ENCODE results near the gene NLE1.

NLE1 gene

DNA sequence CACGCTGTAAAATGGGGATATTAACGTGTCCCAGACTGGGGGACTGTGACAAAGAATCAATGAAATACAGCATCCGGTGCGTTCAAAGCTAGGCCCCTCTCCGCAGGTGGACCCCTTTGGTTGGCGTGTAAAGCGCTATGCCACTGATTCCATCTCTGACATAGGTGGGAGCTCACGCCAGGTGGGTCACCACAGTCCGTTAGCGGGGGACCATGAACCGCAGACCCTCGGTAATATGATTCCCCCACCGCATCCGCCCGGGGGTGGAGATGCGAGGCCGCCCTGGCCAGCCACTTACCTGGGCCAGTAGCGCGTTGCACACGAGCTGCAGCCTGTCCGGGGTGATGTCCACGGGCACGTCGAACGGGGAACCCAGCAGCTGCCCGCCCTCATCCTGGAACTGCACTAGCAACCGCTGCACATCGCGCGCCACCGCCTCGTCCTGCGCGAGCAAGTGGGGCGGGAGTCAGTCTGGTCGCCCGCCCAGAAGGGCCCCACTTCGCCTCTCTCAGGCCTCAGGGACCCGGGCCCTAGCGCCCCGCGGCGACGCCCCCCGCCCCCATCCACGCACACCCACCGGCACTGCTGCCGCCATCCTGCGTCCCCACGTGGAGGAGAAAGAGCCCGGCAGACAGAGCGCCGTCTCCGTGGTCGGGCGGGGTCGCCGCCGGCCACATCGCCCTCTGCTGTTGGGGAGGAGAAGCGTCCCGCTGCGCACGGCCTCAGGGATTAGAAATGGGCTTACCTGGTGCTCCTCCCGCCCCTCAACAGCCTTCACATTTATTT lies at the start of gene NLE1:
TSS of gene NLE1 (minus strand) at position 623 of the 786 bp plus-strand sequence. CDS start at position 595, 28 bp downstream.
- TF ChIP-seq CTCF (IDR thresholded peaks at IDR 0.05; ENCODE audit: low read depth, low read length) (peak; percentile 82), POLR2A (IDR thresholded peaks at IDR 0.05; ENCODE audit: extremely low read depth, insufficient read length) (peak; percentile 63), MYC (IDR thresholded peaks at IDR 0.05; ENCODE audit: low read depth, low read length) (peak; percentile 99)
- TF ChIP-seq, protein P1, sequence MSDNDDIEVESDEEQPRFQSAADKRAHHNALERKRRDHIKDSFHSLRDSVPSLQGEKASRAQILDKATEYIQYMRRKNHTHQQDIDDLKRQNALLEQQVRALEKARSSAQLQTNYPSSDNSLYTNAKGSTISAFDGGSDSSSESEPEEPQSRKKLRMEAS (IDR thresholded peaks at IDR 0.05; ENCODE audit: low read depth, low read length), result peak; percentile 96
- peak; percentile 91 for DNase-seq (ENCODE audit: low read depth)
- H3K4me3 ChIP-seq (ENCODE audit: low read depth, low read length), result peak within 1 kb of the TSS; percentile 87

- TF ChIP-seq POLR2A (IDR thresholded peaks at IDR 0.05; ENCODE audit: extremely low read depth, insufficient read length) (no peak), MYC (IDR thresholded peaks at IDR 0.05; ENCODE audit: low read depth, low read length) (no peak), CTCF (IDR thresholded peaks at IDR 0.05; ENCODE audit: low read depth, low read length) (no peak)
- TF ChIP-seq, protein P1 (IDR thresholded peaks at IDR 0.05; ENCODE audit: low read depth, low read length), result no peak
- H3K4me3 ChIP-seq (ENCODE audit: low read depth, low read length), result no peak overlapping the region
- DNase-seq (ENCODE audit: low read depth), result no peak
Measured at GRCh38 chr17:35191001-35191695, 49.0 kb upstream of the NLE1 start.

GRCh38 chr17:35189291-35189690 lies 47.2 kb upstream of the NLE1 start:
- DNase-seq (ENCODE audit: low read depth), result peak; percentile 75
- TF ChIP-seq POLR2A (IDR thresholded peaks at IDR 0.05; ENCODE audit: extremely low read depth, insufficient read length) (no peak), CTCF (IDR thresholded peaks at IDR 0.05; ENCODE audit: low read depth, low read length) (no peak), MYC (IDR thresholded peaks at IDR 0.05; ENCODE audit: low read depth, low read length) (no peak)
- TF ChIP-seq, protein P1 (IDR thresholded peaks at IDR 0.05; ENCODE audit: low read depth, low read length), result no peak
- H3K4me3 ChIP-seq (ENCODE audit: low read depth, low read length), result no peak overlapping the region

DNA sequence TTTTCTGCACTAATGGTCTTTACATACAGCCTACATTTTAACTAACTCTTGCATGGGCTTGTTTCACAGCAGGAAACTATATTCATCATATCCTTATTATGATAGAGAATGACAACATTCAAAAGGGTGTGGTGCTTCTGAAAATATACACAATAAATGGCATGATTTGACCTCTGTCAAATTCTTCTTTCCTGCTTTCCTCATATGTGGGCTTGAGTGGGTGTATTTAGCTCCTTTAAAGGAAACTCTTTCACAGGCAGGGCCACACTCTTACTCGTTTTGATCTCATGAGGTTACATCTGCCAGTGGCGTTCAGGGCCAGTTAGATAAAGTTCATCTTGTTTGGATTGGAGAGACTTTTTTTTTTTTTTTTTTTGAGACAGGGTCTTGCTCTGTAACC lies 46.0 kb upstream of the NLE1 start:
- no peak overlapping the region for H3K4me3 ChIP-seq (ENCODE audit: low read depth, low read length)
- no peak for DNase-seq (ENCODE audit: low read depth)
- TF ChIP-seq, protein P1 (IDR thresholded peaks at IDR 0.05; ENCODE audit: low read depth, low read length), result no peak
- no peak for TF ChIP-seq POLR2A (IDR thresholded peaks at IDR 0.05; ENCODE audit: extremely low read depth, insufficient read length)
- TF ChIP-seq MYC (IDR thresholded peaks at IDR 0.05; ENCODE audit: low read depth, low read length), result no peak
- TF ChIP-seq CTCF (IDR thresholded peaks at IDR 0.05; ENCODE audit: low read depth, low read length), result no peak

GRCh38 chr17:35187481-35187880 lies 45.4 kb upstream of the NLE1 start:
- no peak for DNase-seq (ENCODE audit: low read depth)
- no peak overlapping the region for H3K4me3 ChIP-seq (ENCODE audit: low read depth, low read length)
- TF ChIP-seq MYC (IDR thresholded peaks at IDR 0.05; ENCODE audit: low read depth, low read length) (no peak), POLR2A (IDR thresholded peaks at IDR 0.05; ENCODE audit: extremely low read depth, insufficient read length) (no peak), CTCF (IDR thresholded peaks at IDR 0.05; ENCODE audit: low read depth, low read length) (no peak)
- TF ChIP-seq, protein P1 (IDR thresholded peaks at IDR 0.05; ENCODE audit: low read depth, low read length), result no peak

Measured in NB4 (cell line).